ENCODE data around the gene CPEB4. TPM values are rescaled to one million over a fixed set of nuclear protein-coding genes. Genes with fewer than 3 reads are reported as not detected.

Gene CPEB4
- total and polyA plus RNA-seq, 2 of the 8 experiments (the other 6 are each of a cell fraction or from before 2014, with no cell fraction given): 8.4 to 13.4 TPM

DNA sequence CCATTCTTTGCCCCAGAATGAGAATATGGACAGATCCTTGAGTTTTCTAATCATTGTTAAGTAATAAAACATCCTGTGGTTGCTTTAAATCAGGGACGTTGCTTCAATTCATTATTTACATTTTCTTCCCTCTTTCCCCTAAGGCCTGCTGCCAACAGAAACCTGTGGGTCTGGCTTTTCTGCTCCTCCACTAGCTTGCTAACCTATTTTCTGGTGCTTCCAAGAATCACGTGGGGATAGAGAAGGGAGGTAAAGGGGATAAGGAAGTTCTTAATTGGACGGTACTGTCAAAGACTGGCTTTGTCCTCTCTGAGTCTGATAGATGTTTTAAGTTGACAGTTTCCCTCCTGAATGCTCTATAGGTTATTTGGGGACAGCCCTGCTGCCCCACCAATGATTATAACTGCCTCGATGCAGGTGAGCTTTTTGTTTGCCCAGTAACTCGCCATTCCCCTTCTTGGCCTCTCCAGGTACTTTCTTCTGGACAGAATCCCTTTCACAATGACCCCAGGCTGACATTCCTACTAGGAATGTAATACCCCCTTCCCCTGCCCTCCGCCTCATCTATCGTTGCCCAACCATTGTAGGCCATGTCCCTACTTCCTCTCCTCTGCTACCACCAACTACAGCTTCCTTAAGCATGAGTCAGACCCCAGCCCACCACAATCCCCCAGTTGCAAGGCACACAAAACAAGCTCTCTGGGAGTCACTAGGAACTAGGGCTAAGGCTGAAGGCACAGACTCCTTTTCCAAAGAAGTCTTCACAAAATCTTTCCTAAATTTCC is 19.9 kb upstream of the CPEB4 start:
- no peak overlapping the region for H2BK5ac ChIP-seq (ENCODE audit: low read depth, low read length)
- TF ChIP-seq GABPA (IDR thresholded peaks at IDR 0.05; ENCODE audit: borderline replicate concordance, insufficient read depth, low read length): no peak
- H4K5ac ChIP-seq (ENCODE audit: insufficient read length, low read depth, low read length): no peak overlapping the region
- no peak overlapping the region for H2AFZ ChIP-seq (ENCODE audit: low read length)
- no peak overlapping the region for H3K14ac ChIP-seq (ENCODE audit: insufficient read length)
- H3K79me2 ChIP-seq (ENCODE audit: control insufficient read depth in 1 of 2, insufficient read depth in 2 of 2, low read length in 2 of 2): no peaks in the 10 kb centered on the region
- CTCF ChIA-PET (ENCODE audit: partially characterized antibody): interaction anchor here (0.6 to 1.5 kb wide), 5 partner anchors 37 to 105 kb away, joined by 3 to 6 read pairs (median 3); no protein-coding TSS in a partner anchor
- H3K4me1 ChIP-seq (replicated peaks in 1 of 4; ENCODE audit: control insufficient read depth in 3 of 4, insufficient read depth in 4 of 4, low read length in 3 of 4): no peaks in the 10 kb centered on the region; a peak in 1 of 7 replicates
- H4K91ac ChIP-seq (replicated peaks; ENCODE audit: insufficient read length, low read length): no peak overlapping the region
- no peak overlapping the region for H3K9ac ChIP-seq (replicated peaks in 1 of 4; ENCODE audit: extremely low read depth in 1 of 4, low read depth in 3 of 4, low read length in 3 of 4)
- H2BK20ac ChIP-seq (ENCODE audit: low read length): no peak overlapping the region
- no peak for FAIRE-seq
- H3K18ac ChIP-seq (ENCODE audit: extremely low read depth, low read length): no peak overlapping the region
- no peak overlapping the region for H4K8ac ChIP-seq (ENCODE audit: extremely low read depth, insufficient read depth, low read length)
- H3K23me2 ChIP-seq (ENCODE audit: low read depth, low read length): no peaks in the 10 kb centered on the region
- WGBS, 2 experiments (ENCODE audit: extremely low coverage in 1 of 2, insufficient coverage in 1 of 2, insufficient read length in 1 of 2, insufficient replicate concordance in 2 of 2, low coverage in 1 of 2, low lambda C conversion rate in 2 of 2, missing lambda C conversion rate in 1 of 2): 92% methylated on average over 6 of the region's 7 CpGs; no CpG with 5 or more reads in 1 of the 2 experiments
- no peak overlapping the region for H2AK5ac ChIP-seq (ENCODE audit: low read depth, low read length)
- no peaks in the 10 kb centered on the region for H4K20me1 ChIP-seq (replicated peaks in 1 of 2; ENCODE audit: control insufficient read depth in 1 of 2, insufficient read depth in 2 of 2, low read length in 2 of 2)
- no peak overlapping the region for H2BK15ac ChIP-seq (ENCODE audit: low read length)
- H3K27ac ChIP-seq (ENCODE audit: low read depth, low read length): no peak overlapping the region
- no peaks in the 10 kb centered on the region for H3K9me3 ChIP-seq (ENCODE audit: insufficient read depth in 2 of 2, low read depth in 1 of 2, low read length in 1 of 2)
- no peak overlapping the region for H3K4ac ChIP-seq (replicated peaks; ENCODE audit: insufficient read length, low read depth, low read length)
- H2BK120ac ChIP-seq (replicated peaks; ENCODE audit: low read depth, low read length): no peak overlapping the region
- H3K4me2 ChIP-seq (ENCODE audit: insufficient read depth in 1 of 2, low read depth in 2 of 2, low read length in 2 of 2): no peak overlapping the region
- no peaks in the 10 kb centered on the region for H3K79me1 ChIP-seq (ENCODE audit: low read depth, low read length)
- no peak overlapping the region for H2BK12ac ChIP-seq (ENCODE audit: low read depth, low read length)
- no peaks in the 10 kb centered on the region for H3K36me3 ChIP-seq (ENCODE audit: control insufficient read depth in 2 of 4, insufficient read depth in 4 of 4, low read length in 3 of 4)
- POLR2A ChIA-PET (ENCODE audit: partially characterized antibody): interaction anchor here (0.7 to 1.4 kb wide), 4 partner anchors 10 to 252 kb away, joined by 3 read pairs; no protein-coding TSS in a partner anchor
- H3K27me3 ChIP-seq (replicated peaks in 1 of 4; ENCODE audit: control insufficient read depth in 3 of 4, extremely low read depth in 1 of 4, insufficient read depth in 3 of 4, low read length in 3 of 4): no peaks in the 10 kb centered on the region
- H3K23ac ChIP-seq (ENCODE audit: insufficient read length): no peak overlapping the region
- no peak overlapping the region for H3K4me3 ChIP-seq (ENCODE audit: extremely low read depth in 1 of 4, insufficient read depth in 2 of 4, low read depth in 3 of 4, low read length in 4 of 4)
- peak in 1 of 2 experiments; percentile 17 for DNase-seq (ENCODE audit: low read depth in 1 of 2, low spot score in 2 of 2)
- no peak overlapping the region for H3K56ac ChIP-seq (replicated peaks; ENCODE audit: insufficient read length, low read depth, low read length)

Data from H1 (cell line).